NT2/D1 (cell line): Measurements from ENCODE around the gene SPAG17.

Source experiments
- DNase-seq: peaks from one replicate; pipeline ENCODE4 v3.0.0-alpha.2; 2011; ENCODE audit warnings: low read depth, low spot score
- H3K27me3 ChIP-seq: 2 replicates; pipeline ENCODE4 v1.6.0; 2011; ENCODE audit warnings: mild to moderate bottlenecking; ENCODE audit not compliant: insufficient read length, insufficient read depth
- H3K36me3 ChIP-seq: 2 replicates; pipeline ENCODE4 v1.6.1; 2011; ENCODE audit warnings: mild to moderate bottlenecking, low read length, mixed read lengths; ENCODE audit not compliant: insufficient read depth, insufficient read length
- H3K4me1 ChIP-seq: 2 replicates; pipeline ENCODE4 v1.5.1; 2011; ENCODE audit not compliant: insufficient read depth, insufficient read length
- H3K4me3 ChIP-seq: 2 replicates; pipeline ENCODE4 v1.5.1; 2011; ENCODE audit warnings: low read depth; ENCODE audit not compliant: insufficient read length
- H3K9ac ChIP-seq: 2 replicates; pipeline ENCODE4 v1.6.0; 2011; ENCODE audit warnings: low read depth; ENCODE audit not compliant: insufficient read length
- H3K9me3 ChIP-seq: 2 replicates; pipeline ENCODE4 v1.5.1; 2011; ENCODE audit warnings: mild to moderate bottlenecking, low read length; ENCODE audit not compliant: insufficient read depth
- SUZ12 ChIP-seq: IDR thresholded peaks from 2 replicates; pipeline ENCODE4 v1.6.1; 2011; ENCODE audit not compliant: insufficient read length, insufficient read depth; ENCODE audit errors: extremely low read depth
- YY1 ChIP-seq: IDR thresholded peaks from 2 replicates; pipeline ENCODE4 v1.6.1; 2011; ENCODE audit not compliant: insufficient read length, insufficient read depth
- ZNF274 ChIP-seq: IDR thresholded peaks from 2 replicates; pipeline ENCODE4 v1.6.1; 2011; ENCODE audit warnings: mild to moderate bottlenecking, low read depth, low read length

The SPAG17 gene

DNA sequence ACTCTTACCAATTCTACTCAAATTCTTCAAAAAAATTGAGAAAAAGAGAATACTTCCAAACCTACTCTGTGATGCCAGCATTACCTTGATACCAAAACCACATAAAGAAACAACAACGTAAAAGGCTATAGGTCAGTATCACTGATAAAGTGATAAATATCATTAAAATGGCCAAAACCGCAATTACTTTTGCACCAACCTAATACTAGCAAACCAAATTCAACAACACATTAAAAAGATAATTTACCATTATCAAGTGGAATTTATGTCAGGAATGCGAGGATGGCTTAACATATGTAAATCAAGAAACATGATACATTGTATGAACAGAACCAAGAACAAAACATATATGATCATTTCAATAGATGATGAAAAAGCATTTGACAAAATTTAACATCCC lies 7.0 kb downstream of the SPAG17 start:
- no peak for DNase-seq
- Histone ChIP-seq H3K9me3 (peaks cover 14% of the 10 kb centered on the region; the same call in 1 of the 2 replicates), H3K9ac (no peak overlapping the region), H3K27me3 (no peaks in the 10 kb centered on the region), H3K36me3 (no peaks in the 10 kb centered on the region), H3K4me3 (no peak overlapping the region), H3K4me1 (no peaks in the 10 kb centered on the region)
- TF ChIP-seq YY1 = no peak
- no peak for TF ChIP-seq SUZ12
- TF ChIP-seq ZNF274 = no peak

- H3K4me3 ChIP-seq = no peak overlapping the region
- TF ChIP-seq YY1 = no peak
- TF ChIP-seq SUZ12 = no peak
- TF ChIP-seq ZNF274 = no peak
- H3K4me1 ChIP-seq = no peaks in the 10 kb centered on the region
- H3K36me3 ChIP-seq = no peaks in the 10 kb centered on the region
- no peak for DNase-seq
- H3K27me3 ChIP-seq = no peaks in the 10 kb centered on the region
- no peaks in the 10 kb centered on the region; the same call in 1 of the 2 replicates for H3K9me3 ChIP-seq
- H3K9ac ChIP-seq = no peak overlapping the region
Measured at GRCh38 chr1:118169016-118169415, 16.0 kb downstream of the SPAG17 start.

- peaks cover 3% of the 10 kb centered on the region for H3K4me1 ChIP-seq
- H3K9ac ChIP-seq = no peak overlapping the region
- H3K36me3 ChIP-seq = no peaks in the 10 kb centered on the region
- no peaks in the 10 kb centered on the region for H3K9me3 ChIP-seq
- no peaks in the 10 kb centered on the region for H3K27me3 ChIP-seq
- TF ChIP-seq YY1 (no peak), SUZ12 (no peak), ZNF274 (no peak)
- H3K4me3 ChIP-seq = no peak overlapping the region
- DNase-seq = no peak
Measured at GRCh38 chr1:118160806-118161205, 24.2 kb downstream of the SPAG17 start.

DNA sequence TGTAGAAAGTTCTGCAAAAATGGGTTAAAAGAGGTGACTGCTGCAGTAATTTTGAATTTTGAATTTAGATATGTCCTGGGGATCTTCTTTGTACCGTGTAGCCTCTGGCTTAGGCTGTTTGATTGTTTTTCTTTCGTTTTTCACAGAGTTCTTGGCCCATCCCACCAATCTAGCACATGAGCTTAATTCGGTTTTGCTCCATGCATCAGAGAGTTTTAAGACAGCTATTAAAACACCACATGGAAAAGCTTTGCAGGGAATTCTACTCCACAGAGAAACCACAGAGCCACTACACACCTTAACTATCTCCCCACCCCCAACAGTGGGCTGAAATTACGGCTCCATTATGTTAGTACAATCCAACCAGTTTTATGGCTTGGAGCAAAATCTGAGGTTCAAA lies 25.5 kb downstream of the SPAG17 start:
- H3K9ac ChIP-seq = no peak overlapping the region
- TF ChIP-seq ZNF274 (no peak), YY1 (no peak), SUZ12 (no peak)
- no peak overlapping the region for H3K4me3 ChIP-seq
- H3K36me3 ChIP-seq = no peaks in the 10 kb centered on the region
- DNase-seq = no peak
- H3K4me1 ChIP-seq = peaks cover 3% of the 10 kb centered on the region
- no peaks in the 10 kb centered on the region for H3K27me3 ChIP-seq
- H3K9me3 ChIP-seq = no peaks in the 10 kb centered on the region

DNA sequence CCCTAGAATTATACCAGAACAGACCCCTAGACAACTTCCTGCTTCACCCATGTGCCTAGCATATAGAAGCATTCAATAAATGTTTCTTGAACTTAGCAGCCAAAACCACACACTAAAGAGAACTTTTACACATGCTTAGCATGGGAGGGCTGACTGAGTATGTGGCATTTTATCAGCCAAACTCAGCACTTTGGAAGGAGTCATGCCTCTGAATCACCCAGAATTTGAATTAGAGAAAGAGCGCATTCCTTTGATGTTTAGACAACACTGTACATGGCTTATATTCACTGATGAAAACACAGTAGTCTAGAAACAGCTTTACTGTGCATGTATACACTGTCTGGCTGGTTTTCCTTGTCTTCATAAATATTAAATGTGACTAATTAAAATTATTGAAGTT lies 26.1 kb downstream of the SPAG17 start:
- Histone ChIP-seq H3K27me3 (no peaks in the 10 kb centered on the region), H3K4me1 (peaks cover 3% of the 10 kb centered on the region), H3K9me3 (no peaks in the 10 kb centered on the region), H3K9ac (no peak overlapping the region), H3K36me3 (no peaks in the 10 kb centered on the region), H3K4me3 (no peak overlapping the region)
- no peak for DNase-seq
- TF ChIP-seq YY1 (no peak), ZNF274 (no peak)

GRCh38 chr1:118157506-118157905 lies 27.5 kb downstream of the SPAG17 start:
- H3K4me3 ChIP-seq = no peak overlapping the region
- TF ChIP-seq SUZ12 = no peak
- TF ChIP-seq ZNF274 = no peak
- TF ChIP-seq YY1 = no peak
- H3K27me3 ChIP-seq = no peaks in the 10 kb centered on the region
- H3K9ac ChIP-seq = no peak overlapping the region
- H3K36me3 ChIP-seq = no peaks in the 10 kb centered on the region
- H3K4me1 ChIP-seq = peaks cover 3% of the 10 kb centered on the region
- no peak for DNase-seq
- no peaks in the 10 kb centered on the region for H3K9me3 ChIP-seq

- Histone ChIP-seq H3K9me3 (no peaks in the 10 kb centered on the region), H3K36me3 (no peaks in the 10 kb centered on the region), H3K4me3 (no peak overlapping the region), H3K4me1 (peaks cover 3% of the 10 kb centered on the region), H3K9ac (no peak overlapping the region), H3K27me3 (no peaks in the 10 kb centered on the region)
- TF ChIP-seq SUZ12 = no peak
- TF ChIP-seq YY1 = no peak
- TF ChIP-seq ZNF274 = no peak
- DNase-seq = no peak
Measured at GRCh38 chr1:118155106-118155505, 29.9 kb downstream of the SPAG17 start.

GRCh38 chr1:118154220-118154619 lies 30.8 kb downstream of the SPAG17 start:
- H3K4me1 ChIP-seq = peaks cover 3% of the 10 kb centered on the region
- H3K9me3 ChIP-seq = no peaks in the 10 kb centered on the region
- DNase-seq = no peak
- no peaks in the 10 kb centered on the region for H3K36me3 ChIP-seq
- H3K4me3 ChIP-seq = no peak overlapping the region
- H3K27me3 ChIP-seq = no peaks in the 10 kb centered on the region
- H3K9ac ChIP-seq = no peak overlapping the region
- TF ChIP-seq ZNF274 (no peak), YY1 (no peak), SUZ12 (no peak)
